Measurements from ENCODE around the gene CCDC141. TPM values are rescaled to one million over a fixed set of nuclear protein-coding genes. Genes with fewer than 3 reads are reported as not detected.

The CCDC141 gene
- total and polyA plus RNA-seq, 7 experiments from 2014 or later, result 8.2 to 39.2 (median 34.4) TPM

GRCh38 chr2:179082697-179083096 is 32.8 kb upstream of the CCDC141 start:
- H3K36me3 Mint-ChIP-seq, result peaks cover 0 to 9% (median 4%) of the 10 kb centered on the region in 5 donors
- no peak overlapping the region for H3K4me3 Mint-ChIP-seq
- no peak for ATAC-seq
- H3K27ac Mint-ChIP-seq, result no peak overlapping the region
- no peak for DNase-seq
- H3K4me1 Mint-ChIP-seq, result peaks cover 0 to 2% (median 0%) of the 10 kb centered on the region in 7 donors
- CTCF ChIA-PET, result no interaction called here
- peaks cover 0 to 3% (median 0%) of the 10 kb centered on the region in 5 donors for H3K27me3 Mint-ChIP-seq
- H3K9me3 Mint-ChIP-seq, result peaks cover 3 to 30% (median 16%) of the 10 kb centered on the region in 11 donors
- Histone ChIP-seq H3K27ac (ENCODE audit: low read depth, low read length) (no peak overlapping the region), H3K36me3 (ENCODE audit: control insufficient read depth in 2 of 3, insufficient read depth in 3 of 3, low read length in 3 of 3) (no peaks in the 10 kb centered on the region), H3K27me3 (ENCODE audit: control insufficient read depth in 2 of 2, insufficient read depth in 2 of 2, low read length in 2 of 2) (no peaks in the 10 kb centered on the region), H3K9me3 (ENCODE audit: control insufficient read depth in 2 of 3, low read length in 3 of 3) (peaks cover 0 to 3% (median 0%) of the 10 kb centered on the region in 3 experiments), H3K4me3 (ENCODE audit: low read length) (no peak overlapping the region), H3K4me1 (ENCODE audit: control insufficient read depth in 2 of 2, insufficient read depth in 2 of 2, low read length in 2 of 2) (no peaks in the 10 kb centered on the region)
- intact Hi-C loops (cut with micrococcal nuclease), result no loop called here
- POLR2A ChIA-PET, result no interaction called here

- H3K9me3 ChIP-seq (ENCODE audit: control insufficient read depth in 2 of 3, low read length in 3 of 3), result peaks cover 0 to 3% (median 0%) of the 10 kb centered on the region in 3 experiments
- no peak overlapping the region for H3K4me3 Mint-ChIP-seq
- peaks cover 3 to 14% (median 10%) of the 10 kb centered on the region in 5 donors for H3K36me3 Mint-ChIP-seq
- ChIA-PET CTCF (no interaction called here), POLR2A (no interaction called here)
- no peak overlapping the region for H3K27ac Mint-ChIP-seq
- H3K4me1 ChIP-seq (ENCODE audit: control insufficient read depth in 2 of 2, insufficient read depth in 2 of 2, low read length in 2 of 2), result no peaks in the 10 kb centered on the region
- H3K4me3 ChIP-seq (ENCODE audit: low read length), result no peak overlapping the region
- peaks cover 3 to 38% (median 20%) of the 10 kb centered on the region in 11 donors for H3K9me3 Mint-ChIP-seq
- H3K36me3 ChIP-seq (ENCODE audit: control insufficient read depth in 2 of 3, insufficient read depth in 3 of 3, low read length in 3 of 3), result no peaks in the 10 kb centered on the region
- H3K27ac ChIP-seq (ENCODE audit: low read depth, low read length), result no peak overlapping the region
- H3K27me3 ChIP-seq (ENCODE audit: control insufficient read depth in 2 of 2, insufficient read depth in 2 of 2, low read length in 2 of 2), result no peaks in the 10 kb centered on the region
- peaks cover 0 to 3% (median 0%) of the 10 kb centered on the region in 5 donors for H3K27me3 Mint-ChIP-seq
- no peak for ATAC-seq
- DNase-seq, result no peak
- H3K4me1 Mint-ChIP-seq, result peaks cover 0 to 2% (median 0%) of the 10 kb centered on the region in 7 donors
- intact Hi-C loops (cut with micrococcal nuclease), result no loop called here
Measured at GRCh38 chr2:179081954-179082353, 32.0 kb upstream of the CCDC141 start.

GRCh38 chr2:179072527-179072926 is 22.6 kb upstream of the CCDC141 start:
- DNase-seq (no peak), ATAC-seq (no peak)
- Histone ChIP-seq H3K27me3 (ENCODE audit: control insufficient read depth in 2 of 2, insufficient read depth in 2 of 2, low read length in 2 of 2) (no peaks in the 10 kb centered on the region), H3K4me1 (ENCODE audit: control insufficient read depth in 2 of 2, insufficient read depth in 2 of 2, low read length in 2 of 2) (no peaks in the 10 kb centered on the region), H3K27ac (ENCODE audit: low read depth, low read length) (no peak overlapping the region), H3K4me3 (ENCODE audit: low read length) (no peak overlapping the region), H3K9me3 (ENCODE audit: control insufficient read depth in 2 of 3, low read length in 3 of 3) (no peaks in the 10 kb centered on the region), H3K36me3 (ENCODE audit: control insufficient read depth in 2 of 3, insufficient read depth in 3 of 3, low read length in 3 of 3) (no peaks in the 10 kb centered on the region)
- peaks cover 0 to 19% (median 11%) of the 10 kb centered on the region in 11 donors for H3K9me3 Mint-ChIP-seq
- H3K36me3 Mint-ChIP-seq, result peaks cover 1 to 16% (median 6%) of the 10 kb centered on the region in 5 donors
- ChIA-PET POLR2A (no interaction called here), CTCF (no interaction called here)
- H3K4me3 Mint-ChIP-seq, result no peak overlapping the region
- H3K27me3 Mint-ChIP-seq, result no peaks in the 10 kb centered on the region
- intact Hi-C loops (cut with micrococcal nuclease), result no loop called here
- H3K4me1 Mint-ChIP-seq, result peaks cover 0 to 10% (median 8%) of the 10 kb centered on the region in 7 donors
- no peak overlapping the region for H3K27ac Mint-ChIP-seq

DNA sequence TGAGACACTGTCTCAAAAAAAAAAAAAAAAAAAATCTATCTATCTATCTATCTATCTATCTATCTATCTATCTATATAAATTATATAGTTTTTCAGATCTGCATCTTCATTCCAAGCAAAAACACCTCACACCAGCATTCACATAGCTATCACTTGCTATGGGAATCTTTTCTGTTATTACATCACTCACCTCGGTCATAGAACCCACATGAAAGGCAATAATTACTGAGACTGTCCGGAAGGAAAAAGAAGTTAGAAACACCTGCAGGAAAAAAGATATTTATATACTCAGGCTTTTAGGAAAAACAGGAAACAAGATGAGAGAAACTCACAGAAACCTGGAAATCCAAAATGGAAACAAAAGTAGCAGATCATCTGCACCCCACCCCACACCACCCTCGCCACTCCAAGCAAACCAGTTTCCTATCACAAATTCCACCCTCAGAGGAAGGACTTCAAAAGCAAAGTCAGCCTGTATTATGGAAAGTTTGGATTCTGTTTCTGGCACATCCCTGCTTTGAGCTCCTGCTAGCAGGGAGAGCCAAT is 21.9 kb upstream of the CCDC141 start:
- H3K4me3 Mint-ChIP-seq, result no peak overlapping the region
- Histone ChIP-seq H3K4me1 (ENCODE audit: control insufficient read depth in 2 of 2, insufficient read depth in 2 of 2, low read length in 2 of 2) (no peaks in the 10 kb centered on the region), H3K36me3 (ENCODE audit: control insufficient read depth in 2 of 3, insufficient read depth in 3 of 3, low read length in 3 of 3) (no peaks in the 10 kb centered on the region), H3K27ac (ENCODE audit: low read depth, low read length) (no peak overlapping the region), H3K9me3 (ENCODE audit: control insufficient read depth in 2 of 3, low read length in 3 of 3) (no peaks in the 10 kb centered on the region), H3K4me3 (ENCODE audit: low read length) (no peak overlapping the region), H3K27me3 (ENCODE audit: control insufficient read depth in 2 of 2, insufficient read depth in 2 of 2, low read length in 2 of 2) (no peaks in the 10 kb centered on the region)
- no peak for ATAC-seq
- no peak overlapping the region for H3K27ac Mint-ChIP-seq
- CTCF ChIA-PET, result no interaction called here
- no peak for DNase-seq
- H3K4me1 Mint-ChIP-seq, result peaks cover 0 to 10% (median 8%) of the 10 kb centered on the region in 7 donors
- no peaks in the 10 kb centered on the region for H3K27me3 Mint-ChIP-seq
- intact Hi-C loops (cut with micrococcal nuclease), result no loop called here
- POLR2A ChIA-PET, result no interaction called here
- peaks cover 0 to 13% (median under 1%) of the 10 kb centered on the region in 5 donors for H3K36me3 Mint-ChIP-seq
- peaks cover 0 to 16% (median 7%) of the 10 kb centered on the region in 11 donors for H3K9me3 Mint-ChIP-seq

GRCh38 chr2:179070895-179071294 is 21.0 kb upstream of the CCDC141 start:
- no peak overlapping the region for H3K27ac Mint-ChIP-seq
- H3K4me3 ChIP-seq (ENCODE audit: low read length), result no peak overlapping the region
- no peak overlapping the region for H3K27ac ChIP-seq (ENCODE audit: low read depth, low read length)
- H3K36me3 ChIP-seq (ENCODE audit: control insufficient read depth in 2 of 3, insufficient read depth in 3 of 3, low read length in 3 of 3), result no peaks in the 10 kb centered on the region
- no peaks in the 10 kb centered on the region for H3K4me1 ChIP-seq (ENCODE audit: control insufficient read depth in 2 of 2, insufficient read depth in 2 of 2, low read length in 2 of 2)
- ChIA-PET CTCF (no interaction called here), POLR2A (no interaction called here)
- H3K4me1 Mint-ChIP-seq, result peaks cover 0 to 10% (median 8%) of the 10 kb centered on the region in 7 donors
- no peaks in the 10 kb centered on the region for H3K9me3 ChIP-seq (ENCODE audit: control insufficient read depth in 2 of 3, low read length in 3 of 3)
- peaks cover 0 to 16% (median 4%) of the 10 kb centered on the region in 11 donors for H3K9me3 Mint-ChIP-seq
- peaks cover 0 to 9% (median under 1%) of the 10 kb centered on the region in 5 donors for H3K36me3 Mint-ChIP-seq
- ATAC-seq (no peak), DNase-seq (no peak)
- no peaks in the 10 kb centered on the region for H3K27me3 ChIP-seq (ENCODE audit: control insufficient read depth in 2 of 2, insufficient read depth in 2 of 2, low read length in 2 of 2)
- intact Hi-C loops (cut with micrococcal nuclease), result no loop called here
- no peak overlapping the region for H3K4me3 Mint-ChIP-seq
- no peaks in the 10 kb centered on the region for H3K27me3 Mint-ChIP-seq

DNA sequence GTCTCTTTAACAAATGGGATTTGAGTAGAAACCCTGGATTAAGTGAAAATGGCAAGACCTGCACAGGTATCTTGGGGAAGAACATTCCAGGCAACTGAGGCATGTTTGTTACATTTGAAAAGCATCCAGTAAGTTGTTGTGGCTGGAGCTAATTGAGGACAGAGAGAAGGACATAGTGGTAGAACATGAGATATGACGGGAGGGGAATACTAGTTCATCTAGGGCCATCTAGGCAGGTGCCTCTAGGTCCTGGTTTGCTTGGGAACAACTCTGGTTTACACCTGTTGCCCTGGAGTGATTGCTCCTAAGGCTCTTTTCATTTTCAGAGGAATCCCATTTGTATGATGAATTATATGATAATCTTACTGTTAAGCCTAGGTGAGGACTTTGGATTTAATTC is 19.7 kb upstream of the CCDC141 start:
- Histone ChIP-seq H3K27ac (ENCODE audit: low read depth, low read length) (no peak overlapping the region), H3K36me3 (ENCODE audit: control insufficient read depth in 2 of 3, insufficient read depth in 3 of 3, low read length in 3 of 3) (no peaks in the 10 kb centered on the region), H3K4me3 (ENCODE audit: low read length) (no peak overlapping the region), H3K4me1 (ENCODE audit: control insufficient read depth in 2 of 2, insufficient read depth in 2 of 2, low read length in 2 of 2) (no peaks in the 10 kb centered on the region), H3K27me3 (ENCODE audit: control insufficient read depth in 2 of 2, insufficient read depth in 2 of 2, low read length in 2 of 2) (no peaks in the 10 kb centered on the region), H3K9me3 (ENCODE audit: control insufficient read depth in 2 of 3, low read length in 3 of 3) (no peaks in the 10 kb centered on the region)
- no peak overlapping the region for H3K27ac Mint-ChIP-seq
- H3K36me3 Mint-ChIP-seq, result peaks cover 0 to 9% (median 4%) of the 10 kb centered on the region in 5 donors
- H3K27me3 Mint-ChIP-seq, result no peaks in the 10 kb centered on the region
- H3K9me3 Mint-ChIP-seq, result peaks cover 0 to 16% (median 6%) of the 10 kb centered on the region in 11 donors
- intact Hi-C loops (cut with micrococcal nuclease), result no loop called here
- no peak overlapping the region for H3K4me3 Mint-ChIP-seq
- POLR2A ChIA-PET, result interaction anchor here (0.9 kb wide), 1 partner anchor 20 kb away, joined by 3 read pairs; the partner anchor contains the start of gene CCDC141
- CTCF ChIA-PET, result interaction anchor here (0.7 kb wide), 1 partner anchor 143 kb away, joined by 3 read pairs; no protein-coding TSS in a partner anchor
- DNase-seq, result no peak
- peaks cover 0 to 10% (median 8%) of the 10 kb centered on the region in 7 donors for H3K4me1 Mint-ChIP-seq
- no peak for ATAC-seq

All from naive thymus-derived CD4-positive, alpha-beta T cell (primary cell).